ENCODE results near the gene BRMS1L.

BRMS1L gene

GRCh38 chr14:35866595-35867279 lies 40.6 kb downstream of the BRMS1L start:
- no peak for DNase-seq

GRCh38 chr14:35867280-35867629 lies 41.1 kb downstream of the BRMS1L start:
- no peak for DNase-seq

GRCh38 chr14:35875296-35875695 lies 49.2 kb downstream of the BRMS1L start:
- no peak for DNase-seq

- no peak for DNase-seq
These were observed 51.1 kb downstream of the BRMS1L start for GRCh38 chr14:35877276-35877675.

GRCh38 chr14:35878272-35879150 lies 52.4 kb downstream of the BRMS1L start:
- no peak for DNase-seq

DNA sequence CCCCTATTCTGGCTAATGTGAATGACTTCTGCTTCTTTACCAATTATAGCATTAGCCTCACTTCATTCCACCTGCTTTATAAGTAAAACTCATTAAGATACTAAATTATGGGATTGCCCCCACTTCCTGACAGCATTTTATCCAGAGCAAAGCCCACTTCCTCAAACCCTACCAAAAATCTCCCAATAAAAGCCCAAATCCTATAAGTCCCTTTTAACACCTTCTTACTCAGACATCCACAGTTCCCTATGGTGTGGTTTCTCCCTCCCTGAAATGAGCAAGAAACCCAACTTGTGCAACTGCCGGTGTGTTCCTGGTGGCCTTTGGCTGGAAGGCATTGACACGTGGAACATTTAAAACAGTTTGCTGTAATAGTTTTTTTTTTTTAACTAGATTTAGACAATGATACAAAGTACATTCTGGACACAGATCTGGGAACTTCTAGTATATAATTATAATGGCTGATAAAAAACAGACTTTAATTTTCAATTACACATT lies 53.1 kb downstream of the BRMS1L start:
- no peak for DNase-seq

GRCh38 chr14:35879654-35880249 lies 53.6 kb downstream of the BRMS1L start:
- DNase-seq, result no peak

GRCh38 chr14:35881280-35881679 lies 55.1 kb downstream of the BRMS1L start:
- DNase-seq, result no peak

DNA sequence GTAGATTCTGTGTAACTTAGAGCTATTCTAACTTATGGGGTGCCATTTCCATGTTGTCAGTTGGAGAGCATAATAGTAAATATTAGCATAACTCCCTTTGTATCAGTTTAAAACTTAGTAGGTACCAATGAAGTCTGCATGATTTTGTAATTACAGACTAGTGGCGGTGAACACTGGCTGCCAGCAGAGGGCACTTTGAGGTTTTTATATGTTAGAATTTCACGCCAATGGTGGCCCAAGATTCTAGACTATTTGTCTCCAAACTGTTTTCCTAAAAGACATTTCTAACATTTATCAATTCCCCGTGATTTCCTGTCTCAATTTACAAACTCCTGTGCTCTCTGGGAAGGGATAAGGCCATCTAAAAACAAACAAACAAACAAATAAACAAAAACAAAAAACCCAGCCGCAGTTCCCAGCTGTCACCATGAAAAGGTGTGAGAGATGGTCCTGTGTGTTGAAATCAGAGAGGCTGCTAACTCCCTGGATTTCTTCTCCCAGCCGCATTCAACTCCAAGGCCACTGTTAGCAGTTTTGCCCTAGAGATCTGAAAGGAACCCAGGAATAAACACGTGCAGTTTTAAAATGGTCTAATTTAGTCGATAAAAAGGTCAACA lies 57.6 kb downstream of the BRMS1L start:
- peak; percentile 24 for DNase-seq

DNA sequence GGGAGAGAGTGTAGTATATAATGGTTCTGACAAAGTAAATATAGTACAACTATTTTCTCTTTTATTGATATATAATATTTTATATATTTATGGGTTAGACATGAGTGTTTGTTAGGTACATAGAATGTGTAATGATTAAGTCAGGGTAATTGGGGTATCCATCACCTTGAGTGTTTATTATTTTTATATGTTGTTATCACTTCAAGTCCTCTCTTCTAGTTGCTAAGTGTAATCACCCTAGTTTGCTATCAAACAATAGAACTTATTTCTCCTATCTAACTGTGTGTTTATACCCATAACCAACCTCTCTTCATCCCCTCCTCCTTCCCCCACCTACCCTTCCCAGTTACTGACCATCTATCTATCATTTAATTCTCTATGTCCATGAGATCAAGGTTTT lies 64.2 kb downstream of the BRMS1L start:
- no peak for DNase-seq

- DNase-seq, result no peak
These were observed 69.1 kb downstream of the BRMS1L start for GRCh38 chr14:35895256-35895655.

DNA sequence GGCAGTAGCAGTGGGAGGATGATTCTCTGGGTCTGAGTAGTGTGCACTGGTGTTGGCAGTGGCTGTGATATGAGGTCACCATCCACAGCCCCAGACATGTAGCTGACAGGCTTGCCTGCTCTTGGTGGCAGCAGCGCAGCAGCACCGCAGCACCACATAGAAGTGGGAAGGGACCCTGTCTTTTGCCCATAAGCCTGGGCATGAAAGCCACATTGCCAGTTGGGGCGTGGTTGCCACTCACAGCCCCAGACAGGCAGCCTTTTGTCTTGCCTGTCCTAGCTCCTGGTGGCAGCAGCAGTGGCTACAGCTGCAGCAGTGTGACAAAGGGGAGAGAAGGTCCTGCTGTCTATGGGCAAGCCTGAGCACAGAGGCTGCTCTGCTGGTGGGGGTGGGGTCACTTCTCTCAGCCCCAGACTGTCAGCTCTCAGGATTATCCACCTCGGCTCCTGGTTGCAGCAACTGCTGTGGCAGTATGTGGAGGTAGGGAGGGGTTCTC lies 71.5 kb downstream of the BRMS1L start:
- no peak for DNase-seq

DNA sequence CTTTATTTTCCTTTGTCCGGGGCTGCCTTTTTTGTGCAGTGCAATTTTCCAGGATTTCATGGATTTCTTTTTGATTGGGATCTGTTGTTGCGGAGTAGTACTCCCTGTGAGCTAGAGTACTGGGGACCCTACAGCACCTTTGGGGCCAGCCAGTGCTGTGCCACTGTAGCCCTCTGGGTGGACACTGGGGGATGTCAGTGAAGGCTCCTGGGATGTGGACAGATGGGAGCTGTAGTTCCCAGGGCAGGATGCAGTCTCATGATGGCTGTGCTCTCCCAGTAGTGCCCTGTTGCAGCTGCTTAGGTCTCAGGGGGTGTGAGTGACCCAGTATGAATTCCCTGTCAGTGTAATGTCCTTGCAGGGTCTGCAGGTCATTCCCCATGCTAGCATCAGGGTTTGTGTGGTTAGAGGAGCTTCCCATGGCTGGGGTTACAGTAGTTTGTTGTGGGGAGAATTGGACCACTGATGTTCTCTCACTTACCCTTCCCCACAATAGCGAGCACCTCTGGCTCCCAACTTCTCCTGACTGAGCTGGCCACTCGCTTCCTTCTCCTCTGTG lies 72.2 kb downstream of the BRMS1L start:
- DNase-seq, result no peak

- DNase-seq, result no peak
These were observed 74.6 kb downstream of the BRMS1L start for GRCh38 chr14:35900741-35901140.

DNA sequence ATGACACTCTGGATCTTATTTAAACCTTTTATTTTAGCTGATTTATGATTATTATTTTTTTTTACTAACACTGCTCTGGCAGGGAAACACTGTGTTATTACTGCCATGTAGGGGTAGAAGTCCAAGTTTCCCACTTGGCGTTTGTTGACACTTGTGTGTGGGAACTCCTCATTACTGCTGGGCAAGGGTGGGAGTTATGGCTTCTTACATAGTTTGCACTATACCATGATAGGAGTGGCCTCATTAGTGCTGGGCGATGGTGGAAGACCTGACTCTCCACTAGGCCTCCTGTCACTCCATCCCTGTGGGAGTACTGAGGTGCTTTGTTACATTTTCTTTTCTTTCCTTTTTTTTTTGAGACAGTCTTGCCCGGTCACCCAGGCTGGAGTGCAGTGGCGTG lies 83.5 kb downstream of the BRMS1L start:
- DNase-seq, result no peak

DNA sequence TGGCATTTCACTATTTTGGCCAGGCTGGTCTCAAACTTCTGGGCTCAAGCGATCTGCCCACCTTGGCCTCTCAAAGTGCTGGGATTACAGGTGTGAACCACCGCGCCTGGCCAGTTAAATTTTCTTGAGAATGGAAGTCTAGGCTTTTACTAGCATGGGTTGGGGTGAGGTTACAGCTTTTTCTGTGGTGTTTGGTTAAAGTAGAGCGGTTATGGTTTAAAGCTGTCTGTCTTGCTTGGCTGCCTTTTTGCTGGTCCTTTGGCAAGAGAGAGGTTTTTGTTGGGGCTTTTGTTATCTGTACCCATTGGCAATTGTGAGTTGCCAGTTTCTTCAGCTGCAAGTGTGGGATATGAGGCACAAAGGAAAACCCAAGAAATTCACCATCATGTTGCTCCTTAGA lies 84.1 kb downstream of the BRMS1L start:
- DNase-seq, result no peak

GRCh38 chr14:35911097-35911496 lies 85.0 kb downstream of the BRMS1L start:
- DNase-seq, result no peak

DNA sequence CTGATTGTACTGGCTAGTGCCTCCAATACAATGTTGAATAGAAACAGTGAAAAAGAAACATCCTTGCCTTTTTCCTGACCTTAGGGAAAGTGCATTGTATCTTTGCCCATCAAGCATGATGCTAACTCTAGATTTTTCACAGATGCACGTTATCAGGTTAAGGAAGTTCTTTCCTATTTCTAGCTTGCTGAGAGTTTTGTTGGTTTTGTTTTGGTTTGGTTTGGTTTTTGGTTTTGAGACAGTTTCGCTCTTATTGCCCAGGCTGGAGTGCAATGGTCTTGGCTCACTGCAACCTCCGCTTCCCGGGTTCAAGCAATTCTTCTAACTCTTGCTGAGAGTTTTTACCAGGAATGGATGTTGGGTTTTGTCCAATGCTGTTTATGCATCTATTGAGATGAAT lies 89.0 kb downstream of the BRMS1L start:
- no peak for DNase-seq

DNA sequence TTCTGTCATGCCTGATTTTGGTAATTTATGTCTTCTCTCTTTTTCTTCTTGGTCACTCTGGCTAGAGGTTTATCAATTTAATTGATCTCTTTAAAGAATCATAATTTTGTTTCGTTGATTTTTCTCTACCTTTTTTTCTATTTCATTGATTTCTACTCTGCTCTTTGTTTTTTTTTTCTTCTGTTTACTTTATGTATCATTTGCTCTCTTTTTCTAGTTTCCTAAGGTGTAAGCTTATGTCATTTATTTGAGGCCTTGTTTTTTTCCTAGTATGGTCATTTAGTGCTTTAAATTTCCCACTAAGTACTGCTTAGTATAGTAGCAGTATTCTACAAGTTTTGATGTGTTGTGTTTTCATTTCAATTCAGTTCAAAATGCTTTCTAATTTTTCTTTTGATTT lies 89.6 kb downstream of the BRMS1L start:
- no peak for DNase-seq
